ENCODE data around the gene PANK1.

Gene PANK1

DNA sequence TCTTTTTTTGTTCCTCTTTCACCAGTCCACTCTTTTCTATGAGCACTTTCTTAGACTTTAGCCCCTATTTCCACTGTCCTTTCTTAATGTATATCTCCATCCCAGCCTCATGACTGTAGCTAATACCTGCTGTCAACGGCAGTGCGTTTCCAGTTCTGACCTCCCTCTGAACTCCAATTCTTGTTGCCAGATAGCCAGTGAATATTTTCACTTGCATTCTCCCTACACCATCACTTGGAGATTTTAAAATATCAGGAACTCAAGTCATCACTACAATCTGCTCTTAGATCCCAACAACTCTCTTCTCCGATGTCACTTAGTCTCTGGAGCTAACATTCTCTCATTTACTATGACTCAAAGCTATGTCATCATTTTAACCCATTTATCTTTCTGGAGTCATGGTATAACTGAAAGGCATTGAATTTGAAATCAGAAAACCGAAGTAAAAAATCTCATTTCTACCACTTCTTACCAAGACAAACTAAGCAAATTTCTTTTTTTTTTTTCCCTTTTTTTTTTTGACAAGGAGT, 104.6 kb downstream of the PANK1 start:
- no peak for DNase-seq (ENCODE audit: low read depth in 1 of 2, low spot score in 1 of 2)
- Histone ChIP-seq H3K27me3 (ENCODE audit: insufficient read depth, poor library complexity, severe bottlenecking) (peaks cover 12% of the 10 kb centered on the region), H3K4me3 (replicated peaks; ENCODE audit: insufficient read depth, low read length) (no peak overlapping the region), H3K27ac (replicated peaks) (no peak overlapping the region)
- TF ChIP-seq, protein P1, sequence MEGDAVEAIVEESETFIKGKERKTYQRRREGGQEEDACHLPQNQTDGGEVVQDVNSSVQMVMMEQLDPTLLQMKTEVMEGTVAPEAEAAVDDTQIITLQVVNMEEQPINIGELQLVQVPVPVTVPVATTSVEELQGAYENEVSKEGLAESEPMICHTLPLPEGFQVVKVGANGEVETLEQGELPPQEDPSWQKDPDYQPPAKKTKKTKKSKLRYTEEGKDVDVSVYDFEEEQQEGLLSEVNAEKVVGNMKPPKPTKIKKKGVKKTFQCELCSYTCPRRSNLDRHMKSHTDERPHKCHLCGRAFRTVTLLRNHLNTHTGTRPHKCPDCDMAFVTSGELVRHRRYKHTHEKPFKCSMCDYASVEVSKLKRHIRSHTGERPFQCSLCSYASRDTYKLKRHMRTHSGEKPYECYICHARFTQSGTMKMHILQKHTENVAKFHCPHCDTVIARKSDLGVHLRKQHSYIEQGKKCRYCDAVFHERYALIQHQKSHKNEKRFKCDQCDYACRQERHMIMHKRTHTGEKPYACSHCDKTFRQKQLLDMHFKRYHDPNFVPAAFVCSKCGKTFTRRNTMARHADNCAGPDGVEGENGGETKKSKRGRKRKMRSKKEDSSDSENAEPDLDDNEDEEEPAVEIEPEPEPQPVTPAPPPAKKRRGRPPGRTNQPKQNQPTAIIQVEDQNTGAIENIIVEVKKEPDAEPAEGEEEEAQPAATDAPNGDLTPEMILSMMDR (IDR thresholded peaks at IDR 0.05; ENCODE audit: insufficient read depth, low read length), result no peak
- no peak for TF ChIP-seq SPI1 (IDR thresholded peaks at IDR 0.05; ENCODE audit: borderline replicate concordance, low read depth)
- TF ChIP-seq POLR2AphosphoS5 (IDR thresholded peaks at IDR 0.05; ENCODE audit: low read depth), result no peak
- TF ChIP-seq GABPA (IDR thresholded peaks at IDR 0.05; ENCODE audit: low read depth), result no peak
- TF ChIP-seq, protein P2, sequence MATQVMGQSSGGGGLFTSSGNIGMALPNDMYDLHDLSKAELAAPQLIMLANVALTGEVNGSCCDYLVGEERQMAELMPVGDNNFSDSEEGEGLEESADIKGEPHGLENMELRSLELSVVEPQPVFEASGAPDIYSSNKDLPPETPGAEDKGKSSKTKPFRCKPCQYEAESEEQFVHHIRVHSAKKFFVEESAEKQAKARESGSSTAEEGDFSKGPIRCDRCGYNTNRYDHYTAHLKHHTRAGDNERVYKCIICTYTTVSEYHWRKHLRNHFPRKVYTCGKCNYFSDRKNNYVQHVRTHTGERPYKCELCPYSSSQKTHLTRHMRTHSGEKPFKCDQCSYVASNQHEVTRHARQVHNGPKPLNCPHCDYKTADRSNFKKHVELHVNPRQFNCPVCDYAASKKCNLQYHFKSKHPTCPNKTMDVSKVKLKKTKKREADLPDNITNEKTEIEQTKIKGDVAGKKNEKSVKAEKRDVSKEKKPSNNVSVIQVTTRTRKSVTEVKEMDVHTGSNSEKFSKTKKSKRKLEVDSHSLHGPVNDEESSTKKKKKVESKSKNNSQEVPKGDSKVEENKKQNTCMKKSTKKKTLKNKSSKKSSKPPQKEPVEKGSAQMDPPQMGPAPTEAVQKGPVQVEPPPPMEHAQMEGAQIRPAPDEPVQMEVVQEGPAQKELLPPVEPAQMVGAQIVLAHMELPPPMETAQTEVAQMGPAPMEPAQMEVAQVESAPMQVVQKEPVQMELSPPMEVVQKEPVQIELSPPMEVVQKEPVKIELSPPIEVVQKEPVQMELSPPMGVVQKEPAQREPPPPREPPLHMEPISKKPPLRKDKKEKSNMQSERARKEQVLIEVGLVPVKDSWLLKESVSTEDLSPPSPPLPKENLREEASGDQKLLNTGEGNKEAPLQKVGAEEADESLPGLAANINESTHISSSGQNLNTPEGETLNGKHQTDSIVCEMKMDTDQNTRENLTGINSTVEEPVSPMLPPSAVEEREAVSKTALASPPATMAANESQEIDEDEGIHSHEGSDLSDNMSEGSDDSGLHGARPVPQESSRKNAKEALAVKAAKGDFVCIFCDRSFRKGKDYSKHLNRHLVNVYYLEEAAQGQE (IDR thresholded peaks at IDR 0.05; ENCODE audit: insufficient replicate concordance, low read depth), result no peak

DNA sequence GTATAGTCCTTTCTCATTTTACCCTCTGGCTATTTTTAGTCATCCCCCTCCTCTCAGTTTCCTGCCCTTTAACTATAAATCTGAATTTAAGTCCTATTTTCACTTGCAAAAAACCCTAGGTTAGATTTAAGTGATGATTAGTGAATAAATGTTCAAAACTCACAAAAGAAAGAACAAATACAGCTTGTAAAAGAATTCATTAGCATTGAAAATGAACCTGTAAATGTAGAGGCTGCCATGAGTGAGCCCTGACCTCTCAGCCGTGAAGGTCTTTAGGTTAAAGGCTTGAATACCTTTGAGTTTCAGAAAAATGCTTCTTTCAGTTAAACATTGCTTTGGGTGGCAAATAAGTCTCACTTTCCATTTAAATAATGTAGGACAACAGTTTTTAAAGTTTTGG, 107.7 kb downstream of the PANK1 start:
- Histone ChIP-seq H3K27ac (replicated peaks) (no peak overlapping the region), H3K27me3 (ENCODE audit: insufficient read depth, poor library complexity, severe bottlenecking) (peaks cover 38% of the 10 kb centered on the region), H3K4me3 (replicated peaks; ENCODE audit: insufficient read depth, low read length) (no peak overlapping the region)
- DNase-seq (ENCODE audit: low read depth in 1 of 2, low spot score in 1 of 2), result no peak
- TF ChIP-seq, protein P1 (IDR thresholded peaks at IDR 0.05; ENCODE audit: insufficient read depth, low read length), result no peak
- TF ChIP-seq SPI1 (IDR thresholded peaks at IDR 0.05; ENCODE audit: borderline replicate concordance, low read depth) (no peak), POLR2AphosphoS5 (IDR thresholded peaks at IDR 0.05; ENCODE audit: low read depth) (no peak), GABPA (IDR thresholded peaks at IDR 0.05; ENCODE audit: low read depth) (no peak)

DNA sequence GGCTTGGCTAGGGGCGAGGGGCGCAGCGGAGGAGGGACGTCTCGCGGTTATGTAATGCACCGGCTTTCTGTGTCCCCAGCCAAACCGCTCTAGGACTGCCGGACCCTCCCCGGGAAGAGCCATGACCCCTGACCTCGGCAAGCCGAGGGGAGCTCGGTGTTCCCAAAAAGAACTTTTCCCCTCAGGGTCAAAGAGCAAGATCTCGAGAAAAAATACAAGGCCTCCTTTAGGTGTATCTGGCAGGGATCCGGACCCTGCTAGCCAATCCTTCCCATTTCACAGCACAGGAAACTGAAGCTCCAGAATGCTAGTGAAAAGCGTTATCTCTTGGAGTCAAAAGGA, 109.1 kb downstream of the PANK1 start:
- no peak overlapping the region for H3K4me3 ChIP-seq (replicated peaks; ENCODE audit: insufficient read depth, low read length)
- no peak for TF ChIP-seq GABPA (IDR thresholded peaks at IDR 0.05; ENCODE audit: low read depth)
- TF ChIP-seq, protein P2 (IDR thresholded peaks at IDR 0.05; ENCODE audit: insufficient replicate concordance, low read depth), result no peak
- TF ChIP-seq, protein P1 (IDR thresholded peaks at IDR 0.05; ENCODE audit: insufficient read depth, low read length), result no peak
- TF ChIP-seq POLR2AphosphoS5 (IDR thresholded peaks at IDR 0.05; ENCODE audit: low read depth), result no peak
- no peak for TF ChIP-seq SPI1 (IDR thresholded peaks at IDR 0.05; ENCODE audit: borderline replicate concordance, low read depth)
- no peak overlapping the region for H3K27ac ChIP-seq (replicated peaks)
- H3K27me3 ChIP-seq (ENCODE audit: insufficient read depth, poor library complexity, severe bottlenecking), result peaks cover 42% of the 10 kb centered on the region
- no peak for DNase-seq (ENCODE audit: low read depth in 1 of 2, low spot score in 1 of 2)
